Measurements from ENCODE around the gene ARHGEF10L.

The ARHGEF10L gene

DNA sequence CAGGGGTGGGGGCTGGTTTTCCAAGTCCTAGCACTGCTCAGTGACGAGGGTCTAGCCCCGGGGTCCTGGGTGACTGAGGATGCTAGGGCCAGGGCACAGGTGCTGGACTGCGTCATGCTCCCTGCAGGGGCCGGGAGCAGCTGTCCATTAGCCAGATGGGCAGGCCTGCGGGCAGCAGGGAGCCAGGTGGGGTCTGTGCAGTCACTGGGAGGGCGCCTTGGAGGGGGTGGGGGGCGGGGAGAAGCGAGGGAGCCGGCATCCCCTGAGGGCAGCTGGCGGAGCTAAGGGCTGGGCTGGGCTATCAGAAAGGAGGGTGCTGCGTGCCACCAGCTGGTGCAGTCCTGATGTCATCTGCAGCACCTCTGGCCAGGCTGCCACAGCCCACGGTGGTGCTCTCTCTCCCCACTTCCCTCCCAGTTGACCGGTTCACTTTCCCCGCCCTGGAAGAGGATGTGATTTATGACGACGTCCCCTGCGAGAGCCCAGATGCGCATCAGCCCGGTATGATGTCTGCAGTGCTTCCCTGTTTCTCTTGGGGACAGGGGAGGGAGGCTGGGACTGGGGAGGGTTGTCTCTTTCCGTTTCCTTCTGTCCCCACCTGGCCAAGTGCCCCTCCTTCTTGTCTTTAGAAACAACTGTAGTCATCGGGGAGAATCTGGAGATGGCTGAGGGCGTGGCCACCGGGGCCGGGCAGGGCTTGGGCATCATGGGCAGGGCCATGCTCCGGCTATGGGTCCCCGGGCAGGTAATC lies 63.8 kb downstream of the ARHGEF10L start:
- Histone ChIP-seq H3K4me2 (ENCODE audit: low read length, poor library complexity, severe bottlenecking) (no peak overlapping the region), H3K4me3 (ENCODE audit: insufficient read depth in 1 of 2, low read depth in 1 of 2, low read length in 2 of 2) (no peak overlapping the region), H3K23ac (ENCODE audit: low read length in 2 of 2) (no peak overlapping the region), H2BK120ac (ENCODE audit: low read depth, low read length) (no peak overlapping the region), H2BK12ac (ENCODE audit: low read length in 2 of 2) (no peak overlapping the region), H3K36me3 (ENCODE audit: control insufficient read depth in 1 of 2, insufficient read depth in 2 of 2, low read depth in 1 of 2, low read length in 2 of 2) (peaks cover 34 to 45% of the 10 kb centered on the region in 2 experiments), H3K27me3 (ENCODE audit: control insufficient read depth in 1 of 2, insufficient read depth in 1 of 2, low read length in 2 of 2) (no peaks in the 10 kb centered on the region), H3K9me3 (ENCODE audit: control insufficient read depth, low read length) (no peaks in the 10 kb centered on the region), H2AK5ac (ENCODE audit: low read length, severe bottlenecking) (no peak overlapping the region), H4K91ac (ENCODE audit: low read length) (no peak overlapping the region), H2BK15ac (ENCODE audit: low read depth, poor library complexity, severe bottlenecking) (no peak overlapping the region), H3K4ac (ENCODE audit: low read depth in 1 of 2, low read length in 2 of 2) (no peak overlapping the region), H3K9ac (ENCODE audit: low read length) (no peak overlapping the region), H3K14ac (ENCODE audit: low read length in 2 of 2) (no peak overlapping the region), H3K27ac (ENCODE audit: low read length, poor library complexity, severe bottlenecking) (no peak overlapping the region), H3K4me1 (ENCODE audit: control insufficient read depth, insufficient read depth, low read depth, low read length) (peaks cover 5% of the 10 kb centered on the region), H4K8ac (ENCODE audit: low read length) (no peak overlapping the region), H3K79me1 (replicated peaks; ENCODE audit: low read length, poor library complexity, severe bottlenecking) (peaks cover 3% of the 10 kb centered on the region), H3K18ac (ENCODE audit: low read depth in 1 of 2, low read length in 2 of 2) (no peak overlapping the region), H2AFZ (ENCODE audit: low read depth, low read length) (no peak overlapping the region), H2BK5ac (ENCODE audit: low read depth, low read length, poor library complexity, severe bottlenecking) (no peak overlapping the region)
- 77% methylated on average over 18 of the region's 26 CpGs for WGBS
- no peak for DNase-seq

DNA sequence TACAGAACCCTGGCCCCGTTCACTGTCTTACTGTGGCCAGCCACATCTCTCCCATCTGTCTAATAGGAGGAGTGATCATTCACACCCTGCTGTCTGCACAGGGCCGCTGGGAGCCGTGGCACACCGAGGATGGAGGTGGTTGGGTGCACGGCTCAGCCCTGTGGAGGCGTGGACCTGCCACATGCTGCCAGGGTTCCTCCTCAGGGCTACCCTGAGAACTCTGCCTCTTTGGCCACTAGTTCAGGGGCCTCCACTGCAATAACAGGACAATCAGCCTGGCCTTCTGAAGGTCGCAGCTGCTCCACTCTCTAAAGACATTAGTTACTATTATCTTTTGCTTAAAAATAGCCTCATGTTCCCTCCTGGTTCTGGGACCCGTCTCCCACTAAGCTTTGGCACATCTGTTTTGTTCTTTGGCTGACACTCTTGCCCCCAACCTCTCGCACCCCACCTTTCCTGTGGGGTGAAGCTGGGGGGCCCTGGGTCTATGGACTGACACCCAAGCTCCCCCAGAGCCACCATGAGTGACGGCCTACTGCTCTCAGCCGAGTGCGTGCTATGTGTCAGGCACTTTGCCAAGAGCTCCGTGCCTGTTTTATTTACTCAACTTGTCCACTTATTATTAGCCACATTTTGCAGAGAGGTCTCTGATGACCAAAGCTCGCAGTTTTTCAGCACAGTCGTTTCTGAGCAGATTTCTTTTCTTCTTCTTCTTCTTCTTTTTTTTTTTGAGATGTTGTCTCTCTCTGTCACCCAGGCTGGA lies 66.3 kb downstream of the ARHGEF10L start:
- no peaks in the 10 kb centered on the region for H3K9me3 ChIP-seq (ENCODE audit: control insufficient read depth, low read length)
- H4K91ac ChIP-seq (ENCODE audit: low read length): no peak overlapping the region
- peaks cover 40 to 53% of the 10 kb centered on the region in 2 experiments for H3K36me3 ChIP-seq (ENCODE audit: control insufficient read depth in 1 of 2, insufficient read depth in 2 of 2, low read depth in 1 of 2, low read length in 2 of 2)
- no peak overlapping the region for H2AK5ac ChIP-seq (ENCODE audit: low read length, severe bottlenecking)
- no peak overlapping the region for H2BK12ac ChIP-seq (ENCODE audit: low read length in 2 of 2)
- H3K27me3 ChIP-seq (ENCODE audit: control insufficient read depth in 1 of 2, insufficient read depth in 1 of 2, low read length in 2 of 2): no peaks in the 10 kb centered on the region
- H3K23ac ChIP-seq (ENCODE audit: low read length in 2 of 2): no peak overlapping the region
- H3K79me1 ChIP-seq (replicated peaks; ENCODE audit: low read length, poor library complexity, severe bottlenecking): peaks cover 3% of the 10 kb centered on the region
- no peak overlapping the region for H4K8ac ChIP-seq (ENCODE audit: low read length)
- H3K14ac ChIP-seq (ENCODE audit: low read length in 2 of 2): no peak overlapping the region
- H2AFZ ChIP-seq (ENCODE audit: low read depth, low read length): no peak overlapping the region
- peak overlapping the region; percentile 6 for H3K9ac ChIP-seq (ENCODE audit: low read length)
- H2BK5ac ChIP-seq (ENCODE audit: low read depth, low read length, poor library complexity, severe bottlenecking): no peak overlapping the region
- H3K27ac ChIP-seq (ENCODE audit: low read length, poor library complexity, severe bottlenecking): no peak overlapping the region
- H3K18ac ChIP-seq (ENCODE audit: low read depth in 1 of 2, low read length in 2 of 2): no peak overlapping the region
- H3K4me3 ChIP-seq (ENCODE audit: insufficient read depth in 1 of 2, low read depth in 1 of 2, low read length in 2 of 2): no peak overlapping the region
- WGBS: 79% methylated on average over 15 of the region's 15 CpGs
- no peak overlapping the region for H2BK15ac ChIP-seq (ENCODE audit: low read depth, poor library complexity, severe bottlenecking)
- H3K4ac ChIP-seq (ENCODE audit: low read depth in 1 of 2, low read length in 2 of 2): no peak overlapping the region
- peaks cover 5% of the 10 kb centered on the region for H3K4me1 ChIP-seq (ENCODE audit: control insufficient read depth, insufficient read depth, low read depth, low read length)
- DNase-seq: peak; percentile 55
- no peak overlapping the region for H3K4me2 ChIP-seq (ENCODE audit: low read length, poor library complexity, severe bottlenecking)
- H2BK120ac ChIP-seq (ENCODE audit: low read depth, low read length): no peak overlapping the region

- Histone ChIP-seq H3K4me2 (ENCODE audit: low read length, poor library complexity, severe bottlenecking) (no peak overlapping the region), H3K79me1 (replicated peaks; ENCODE audit: low read length, poor library complexity, severe bottlenecking) (no peaks in the 10 kb centered on the region)
- WGBS: 59% methylated on average over 14 of the region's 14 CpGs
Observed at GRCh38 chr1:17606826-17607440, 67.4 kb downstream of the ARHGEF10L start.

More at GRCh38 chr1:17606826-17607440, 67.4 kb downstream of the ARHGEF10L start:
- Histone ChIP-seq H3K14ac (ENCODE audit: low read length in 2 of 2) (no peak overlapping the region), H3K23ac (ENCODE audit: low read length in 2 of 2) (no peak overlapping the region), H2AK5ac (ENCODE audit: low read length, severe bottlenecking) (no peak overlapping the region), H3K4me1 (ENCODE audit: control insufficient read depth, insufficient read depth, low read depth, low read length) (peaks cover 6% of the 10 kb centered on the region), H3K27ac (ENCODE audit: low read length, poor library complexity, severe bottlenecking) (no peak overlapping the region), H2BK120ac (ENCODE audit: low read depth, low read length) (no peak overlapping the region), H2BK15ac (ENCODE audit: low read depth, poor library complexity, severe bottlenecking) (no peak overlapping the region), H2BK5ac (ENCODE audit: low read depth, low read length, poor library complexity, severe bottlenecking) (no peak overlapping the region), H3K4me3 (ENCODE audit: insufficient read depth in 1 of 2, low read depth in 1 of 2, low read length in 2 of 2) (no peak overlapping the region), H4K91ac (ENCODE audit: low read length) (no peak overlapping the region), H3K36me3 (ENCODE audit: control insufficient read depth in 1 of 2, insufficient read depth in 2 of 2, low read depth in 1 of 2, low read length in 2 of 2) (peaks cover 45 to 49% of the 10 kb centered on the region in 2 experiments), H2BK12ac (ENCODE audit: low read length in 2 of 2) (no peak overlapping the region), H4K8ac (ENCODE audit: low read length) (no peak overlapping the region), H3K27me3 (ENCODE audit: control insufficient read depth in 1 of 2, insufficient read depth in 1 of 2, low read length in 2 of 2) (no peaks in the 10 kb centered on the region), H3K9ac (ENCODE audit: low read length) (peak overlapping the region; percentile 54), H3K18ac (ENCODE audit: low read depth in 1 of 2, low read length in 2 of 2) (no peak overlapping the region), H3K9me3 (ENCODE audit: control insufficient read depth, low read length) (no peaks in the 10 kb centered on the region), H2AFZ (ENCODE audit: low read depth, low read length) (no peak overlapping the region), H3K4ac (ENCODE audit: low read depth in 1 of 2, low read length in 2 of 2) (no peak overlapping the region)
- DNase-seq: peak; percentile 66
